Endothelial cell (in vitro differentiated cells): Measurements from ENCODE around the gene SH3D19. TPM values are rescaled to one million over a fixed set of nuclear protein-coding genes. Genes with fewer than 3 reads are reported as not detected.

Experiments used
- DNase-seq: peaks from one replicate; pipeline ENCODE4 v3.0.0; 2021; ENCODE audit warnings: low spot score
- H3K27ac Mint-ChIP-seq: one replicate; pipeline ENCODE4 v1.8.0; 2021; ENCODE audit warnings: mixed read lengths, inconsistent platforms; ENCODE audit not compliant: unreplicated experiment
- H3K27me3 Mint-ChIP-seq: one replicate; pipeline ENCODE4 v1.8.0; 2021; ENCODE audit warnings: mild to moderate bottlenecking, moderate library complexity, mixed read lengths, inconsistent platforms; ENCODE audit not compliant: unreplicated experiment
- H3K36me3 Mint-ChIP-seq: one replicate; pipeline ENCODE4 v1.8.0; 2021; ENCODE audit warnings: mild to moderate bottlenecking, low read depth, mixed read lengths, inconsistent platforms; ENCODE audit not compliant: unreplicated experiment
- H3K4me1 Mint-ChIP-seq: one replicate; pipeline ENCODE4 v1.8.0; 2021; ENCODE audit warnings: mild to moderate bottlenecking, mixed read lengths, inconsistent platforms; ENCODE audit not compliant: unreplicated experiment
- H3K4me3 Mint-ChIP-seq: one replicate; pipeline ENCODE4 v1.8.0; 2021; ENCODE audit warnings: mild to moderate bottlenecking, mixed read lengths, inconsistent platforms; ENCODE audit not compliant: unreplicated experiment
- H3K9me3 Mint-ChIP-seq: one replicate; pipeline ENCODE4 v1.8.0; 2021; ENCODE audit warnings: mixed read lengths, inconsistent platforms; ENCODE audit not compliant: unreplicated experiment
- CTCF ChIP-seq: fragments of 200-600 bp; sonication (generic); IDR thresholded peaks from one replicate; pipeline ENCODE4 v1.5.0; 2021; ENCODE audit warnings: antibody characterized with exemption; ENCODE audit not compliant: unreplicated experiment
- total RNA-seq: library from RNA; stranded (reverse); fragmentation: NEBNext Ultra II Directional; extraction: Animal tissue kit (Norgen Biotek cat#: 25700); gene quantifications from one replicate; pipeline ENCODE4 v1.2.1, GENCODE V29; 2021; ENCODE audit not compliant: unreplicated experiment

The SH3D19 gene
- total RNA-seq, 1 donor from 2014 or later, result 89.5 TPM

DNA sequence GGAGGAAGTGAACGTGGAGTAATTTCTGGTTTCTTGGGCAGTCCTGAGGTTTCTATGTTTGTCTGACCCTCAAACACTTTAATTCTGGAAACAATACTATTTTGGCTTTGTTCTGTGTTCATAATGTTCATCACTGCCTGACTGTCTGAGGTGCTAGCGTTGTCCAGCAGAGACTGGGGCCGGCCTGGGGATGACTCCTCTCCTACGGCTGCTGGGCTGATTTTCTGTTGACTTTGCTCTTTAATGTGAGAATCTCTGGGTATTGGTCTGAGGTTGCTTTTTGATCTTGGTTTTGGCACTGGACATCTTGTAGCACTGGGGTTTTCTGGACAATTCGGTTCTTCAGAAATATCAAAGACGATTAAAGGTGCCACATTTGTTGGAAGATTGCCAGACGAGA lies 150.2 kb downstream of the SH3D19 start:
- Mint-ChIP-seq H3K27me3 (no peaks in the 10 kb centered on the region), H3K4me1 (no peaks in the 10 kb centered on the region), H3K9me3 (no peaks in the 10 kb centered on the region), H3K36me3 (peaks cover 21% of the 10 kb centered on the region), H3K27ac (no peak overlapping the region), H3K4me3 (peak overlapping the region; percentile 2)
- DNase-seq, result no peak
- TF ChIP-seq CTCF, result no peak

DNA sequence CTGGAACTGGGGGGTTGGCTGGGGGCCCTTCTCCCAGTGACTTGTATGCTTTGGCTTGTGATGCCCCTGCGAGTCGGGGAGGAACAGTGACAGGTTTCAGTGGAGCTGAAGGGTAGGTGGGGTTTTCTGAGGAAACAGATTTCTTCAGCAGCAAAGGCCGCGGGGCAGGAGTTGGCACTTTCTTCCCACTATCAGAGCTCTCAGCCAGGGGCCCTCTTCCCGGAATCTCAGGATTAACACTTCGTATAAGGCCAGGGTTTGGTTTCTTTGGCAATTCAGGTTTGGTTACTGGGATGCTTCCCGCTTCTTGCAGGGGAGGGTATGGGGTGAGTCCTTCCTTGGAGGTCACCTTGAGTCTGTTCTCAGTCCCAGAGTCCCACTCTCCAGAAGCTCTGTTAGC lies 150.6 kb downstream of the SH3D19 start:
- Mint-ChIP-seq H3K36me3 (peaks cover 21% of the 10 kb centered on the region), H3K27me3 (no peaks in the 10 kb centered on the region), H3K4me3 (peak overlapping the region; percentile 2), H3K27ac (no peak overlapping the region), H3K4me1 (no peaks in the 10 kb centered on the region), H3K9me3 (no peaks in the 10 kb centered on the region)
- no peak for DNase-seq
- TF ChIP-seq CTCF, result no peak

GRCh38 chr4:151173871-151174270 lies 151.5 kb downstream of the SH3D19 start:
- no peak for DNase-seq
- TF ChIP-seq CTCF, result no peak
- H3K27me3 Mint-ChIP-seq, result no peaks in the 10 kb centered on the region
- no peak overlapping the region for H3K27ac Mint-ChIP-seq
- H3K4me1 Mint-ChIP-seq, result peaks cover 8% of the 10 kb centered on the region
- no peak overlapping the region for H3K4me3 Mint-ChIP-seq
- H3K9me3 Mint-ChIP-seq, result no peaks in the 10 kb centered on the region
- peaks cover 27% of the 10 kb centered on the region for H3K36me3 Mint-ChIP-seq

GRCh38 chr4:151169900-151170299 lies 155.5 kb downstream of the SH3D19 start:
- no peak for DNase-seq
- Mint-ChIP-seq H3K27ac (no peak overlapping the region), H3K4me1 (peaks cover 20% of the 10 kb centered on the region), H3K27me3 (no peaks in the 10 kb centered on the region), H3K4me3 (no peak overlapping the region), H3K36me3 (peaks cover 47% of the 10 kb centered on the region), H3K9me3 (no peaks in the 10 kb centered on the region)
- no peak for TF ChIP-seq CTCF

DNA sequence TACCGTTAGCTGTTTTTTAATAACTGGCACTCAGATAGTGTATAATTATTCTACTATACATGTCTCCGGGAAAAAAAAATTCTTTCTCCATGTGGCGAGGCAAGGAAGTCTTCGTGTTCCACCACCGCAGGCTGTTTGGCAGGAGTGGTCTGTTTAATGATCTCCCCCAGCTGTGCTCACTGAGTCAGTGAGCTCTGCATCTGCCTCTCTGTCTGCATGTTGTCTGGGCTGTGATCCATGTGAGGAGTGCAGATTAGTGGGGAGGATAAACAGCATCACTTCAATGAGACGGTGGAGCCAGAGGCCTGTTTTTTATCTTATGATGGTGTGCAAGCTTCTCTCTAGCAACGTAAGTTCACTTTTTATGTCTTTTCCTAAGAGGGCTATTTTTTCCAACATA lies 156.2 kb downstream of the SH3D19 start:
- Mint-ChIP-seq H3K4me1 (peaks cover 20% of the 10 kb centered on the region), H3K4me3 (peak overlapping the region; percentile 3), H3K27ac (no peak overlapping the region), H3K27me3 (no peaks in the 10 kb centered on the region), H3K9me3 (no peaks in the 10 kb centered on the region), H3K36me3 (peaks cover 42% of the 10 kb centered on the region)
- DNase-seq, result no peak
- no peak for TF ChIP-seq CTCF
